Gastroesophageal sphincter (tissue), 4 donors: ENCODE measurements around the gene TAX1BP1. TPM values are rescaled to one million over a fixed set of nuclear protein-coding genes. Genes with fewer than 3 reads are reported as not detected.
"Not testable (repeated sequence)": the region's sequence is repeated elsewhere in the genome, so short reads cannot be mapped to it uniquely, and the experiment has no call there.

Source experiments
- ATAC-seq: fragments of 150-250 bp; one replicate; pipeline ENCODE4 v1.9.1; 2016; ENCODE audit warnings: mild to moderate bottlenecking, moderate library complexity
- H3K27ac ChIP-seq, 4 donors: fragments of 200-600 bp; sonication (generic) in 3 of 4; 1 replicate in 3 of 4; 2 replicates in 1 of 4; pipeline ENCODE4 v1.5.1; 2016 to 2019
- H3K27me3 ChIP-seq: fragments of 200-600 bp; sonication (generic); one replicate; pipeline ENCODE4 v1.5.1; 2019
- H3K36me3 ChIP-seq, 2 donors: fragments of 200-600 bp; sonication (generic); one replicate each; pipeline ENCODE4 v1.5.1; 2019; ENCODE audit warnings: control low read depth in 1 of 2
- H3K4me1 ChIP-seq, 3 donors: fragments of 200-600 bp; sonication (generic); 1 replicate in 2 of 3; 2 replicates in 1 of 3; pipeline ENCODE4 v1.5.1; 2016 to 2019; ENCODE audit warnings: control low read depth in 2 of 3
- H3K4me3 ChIP-seq, 2 donors: fragments of 200-600 bp; sonication (generic); one replicate each; pipeline ENCODE4 v1.5.1; 2019; ENCODE audit warnings: mild to moderate bottlenecking in 1 of 2, moderate library complexity in 1 of 2
- H3K9me3 ChIP-seq, 3 donors: fragments of 200-600 bp; sonication (generic); one replicate each; pipeline ENCODE4 v1.5.1; 2017 to 2019; ENCODE audit warnings: control low read depth in 2 of 3
- CTCF ChIP-seq, 4 experiments: fragments of 200-600 bp in 2 of 4; fragments of 450-650 bp in 2 of 4; sonication (generic) in 1 of 4; IDR thresholded peaks; one replicate each; pipeline ENCODE4 v1.5.1; 2017 to 2019; ENCODE audit warnings: antibody characterized with exemption in 4 of 4, mild to moderate bottlenecking in 2 of 4, moderate library complexity in 2 of 4
- EP300 ChIP-seq: sonication (generic); formaldehyde crosslinking; IDR thresholded peaks from one replicate; pipeline ENCODE4 v1.6.1; 2017; ENCODE audit warnings: antibody characterized with exemption, mild to moderate bottlenecking
- POLR2A ChIP-seq, 2 donors: fragments of 450-650 bp; IDR thresholded peaks; one replicate each; pipeline ENCODE4 v1.6.1; 2017; ENCODE audit warnings: antibody characterized with exemption in 2 of 2, mild to moderate bottlenecking in 2 of 2, moderate library complexity in 1 of 2
- POLR2AphosphoS5 ChIP-seq: sonication (generic); formaldehyde crosslinking; IDR thresholded peaks from one replicate; pipeline ENCODE4 v1.6.1; 2017; ENCODE audit warnings: antibody characterized with exemption
- WGBS, 2 donors: methylation state at CpG; one replicate each; pipeline ENCODE4 v1.1.5; 2018; ENCODE audit warnings: low coverage in 1 of 2; 5-methylcytosine and 5-hydroxymethylcytosine counted together
- total RNA-seq, 4 donors: library from RNA; depleted of rRNA; stranded (reverse); fragments of >200 nt; gene quantifications; one replicate each; pipeline ENCODE4 v1.1.0, GENCODE V29; 2016

Gene TAX1BP1
- total RNA-seq, 4 donors from 2014 or later: 118 to 151 (median 144) TPM

- Histone ChIP-seq H3K27me3 (no peaks in the 10 kb centered on the region), H3K4me3 (no peak overlapping the region), H3K9me3 (no peaks in the 10 kb centered on the region), H3K36me3 (no peaks in the 10 kb centered on the region), H3K4me1 (peaks cover 0 to 11% (median 0%) of the 10 kb centered on the region in 3 donors), H3K27ac (no peak overlapping the region)
- 92% methylated on average over 3 of the region's 3 CpGs; no CpG with 5 or more reads in 1 of the 2 donors for WGBS, 2 donors
- no peak for ATAC-seq
- TF ChIP-seq EP300 (no peak), POLR2AphosphoS5 (no peak), CTCF (IDR thresholded peaks at IDR 0.05) (no peak), POLR2A (IDR thresholded peaks at IDR 0.05) (no peak)
Measured at GRCh38 chr7:27846388-27846787, 106.4 kb downstream of the TAX1BP1 start.

- no peak for ATAC-seq
- 84 to 92% methylated on average over 5 of the region's 5 CpGs for WGBS, 2 donors
- no peak overlapping the region for H3K27ac ChIP-seq
- no peaks in the 10 kb centered on the region for H3K36me3 ChIP-seq
- H3K4me3 ChIP-seq: no peak overlapping the region
- no peaks in the 10 kb centered on the region for H3K27me3 ChIP-seq
- no peaks in the 10 kb centered on the region for H3K4me1 ChIP-seq
- no peak for TF ChIP-seq POLR2A (IDR thresholded peaks at IDR 0.05)
- TF ChIP-seq CTCF (IDR thresholded peaks at IDR 0.05): no peak
- no peak for TF ChIP-seq POLR2AphosphoS5
- no peak for TF ChIP-seq EP300
- H3K9me3 ChIP-seq: no peaks in the 10 kb centered on the region
Measured at GRCh38 chr7:27850531-27850930, 110.6 kb downstream of the TAX1BP1 start.

- WGBS, 2 donors: 83% methylated on average over 1 of the region's 28 CpGs; no CpG with 5 or more reads in 1 of the 2 donors
- not testable (repeated sequence) for H3K4me1 ChIP-seq, H3K27me3 ChIP-seq, H3K27ac ChIP-seq, ATAC-seq, H3K4me3 ChIP-seq, H3K9me3 ChIP-seq
- peaks cover 0 to 18% of the 10 kb centered on the region in 2 donors for H3K36me3 ChIP-seq
Measured at GRCh38 chr7:27856703-27857485, 116.9 kb downstream of the TAX1BP1 start.

GRCh38 chr7:27860800-27861199 lies 120.8 kb downstream of the TAX1BP1 start:
- ATAC-seq: no peak
- no peaks in the 10 kb centered on the region for H3K27me3 ChIP-seq
- no peaks in the 10 kb centered on the region for H3K9me3 ChIP-seq
- H3K36me3 ChIP-seq: peaks cover 0 to 17% of the 10 kb centered on the region in 2 donors
- H3K27ac ChIP-seq: no peak overlapping the region
- TF ChIP-seq POLR2A (IDR thresholded peaks at IDR 0.05) (no peak), POLR2AphosphoS5 (no peak), EP300 (no peak), CTCF (IDR thresholded peaks at IDR 0.05) (no peak)
- 90 to 94% methylated on average over 3 to 6 of the region's 6 CpGs for WGBS, 2 donors
- no peaks in the 10 kb centered on the region for H3K4me1 ChIP-seq
- H3K4me3 ChIP-seq: no peak overlapping the region

- no peak for ATAC-seq
- H3K27ac ChIP-seq: no peak overlapping the region
- no peaks in the 10 kb centered on the region for H3K27me3 ChIP-seq
- no peaks in the 10 kb centered on the region for H3K9me3 ChIP-seq
- H3K4me1 ChIP-seq: no peaks in the 10 kb centered on the region
- H3K36me3 ChIP-seq: peaks cover 0 to 13% of the 10 kb centered on the region in 2 donors
- no peak overlapping the region for H3K4me3 ChIP-seq
- WGBS, 2 donors: 82 to 100% methylated on average over 1 to 3 of the region's 3 CpGs
- TF ChIP-seq CTCF (IDR thresholded peaks at IDR 0.05): no peak
- TF ChIP-seq POLR2AphosphoS5: no peak
Measured at GRCh38 chr7:27861747-27862146, 121.8 kb downstream of the TAX1BP1 start.
